Sigmoid colon (tissue), 7 donors: ENCODE results near the gene CHRM5. TPM values are rescaled to one million over a fixed set of nuclear protein-coding genes. Genes with fewer than 3 reads are reported as not detected.

Experiments used
- DNase-seq: peaks from one replicate; pipeline ENCODE4 v3.0.0-alpha.2; 2019
- H3K27ac ChIP-seq, 4 donors: fragments of 200-600 bp; sonication (generic); one replicate each; pipeline ENCODE4 v1.5.1; 2016 to 2019; ENCODE audit warnings: mild to moderate bottlenecking in 1 of 4
- H3K27me3 ChIP-seq, 3 donors: fragments of 200-600 bp; sonication (generic); one replicate each; pipeline ENCODE4 v1.5.1; 2019; ENCODE audit warnings: mild to moderate bottlenecking in 1 of 3
- H3K36me3 ChIP-seq, 4 donors: fragments of 200-600 bp; sonication (generic); one replicate each; pipeline ENCODE4 v1.5.1; 2016 to 2019
- H3K4me1 ChIP-seq, 4 donors: fragments of 200-600 bp; sonication (generic); one replicate each; pipeline ENCODE4 v1.5.1; 2017 to 2019
- H3K4me3 ChIP-seq, 4 donors: fragments of 200-600 bp; sonication (generic); one replicate each; pipeline ENCODE4 v1.5.1; 2017 to 2019; ENCODE audit warnings: mild to moderate bottlenecking in 2 of 4, moderate library complexity in 1 of 4
- H3K9me3 ChIP-seq, 4 donors: fragments of 200-600 bp in 3 of 4; sonication (generic) in 3 of 4; one replicate each; pipeline versions ENCODE4 v1.5.1 to v1.6.1; 2013 to 2019
- EP300 ChIP-seq, 4 donors: sonication (generic); formaldehyde crosslinking; IDR thresholded peaks; one replicate each; pipeline ENCODE4 v1.6.1; 2017; ENCODE audit warnings: antibody characterized with exemption in 4 of 4
- POLR2A ChIP-seq, 2 donors: fragments of 450-650 bp; IDR thresholded peaks; one replicate each; pipeline ENCODE4 v1.6.1; 2016; ENCODE audit warnings: antibody characterized with exemption in 2 of 2, mild to moderate bottlenecking in 2 of 2, moderate library complexity in 2 of 2
- POLR2AphosphoS5 ChIP-seq, 4 donors: sonication (generic); formaldehyde crosslinking; IDR thresholded peaks; one replicate each; pipeline ENCODE4 v1.6.1; 2017; ENCODE audit warnings: antibody characterized with exemption in 4 of 4
- WGBS, 2 donors: extraction: QIAGEN DNeasy Blood & Tissue Kit; methylation state at CpG; one replicate each; pipeline ENCODE4 v1.1.7; 2013; 5-methylcytosine and 5-hydroxymethylcytosine counted together
- intact Hi-C: fragments of 100-400 bp; cut with DNase I; formaldehyde crosslinking; loops from one replicate; pipeline ENCODE4 v1.15.1; 2023
- polyA plus RNA-seq, 3 donors: library from polyadenylated mRNA; stranded (reverse); fragments of 200-250 nt; gene quantifications; one replicate each; pipeline ENCODE4 v1.2.3, GENCODE V29; 2013
- total RNA-seq, 4 donors: library from RNA; depleted of rRNA; stranded (reverse); fragments of >200 nt; gene quantifications; one replicate each; pipeline ENCODE4 v1.1.0, GENCODE V29; 2016
- TF ChIP-seq, protein P1 (sequence below), 4 experiments: fragments of 450-650 bp in 3 of 4; fragments of 200-600 bp in 1 of 4; IDR thresholded peaks; one replicate each; pipeline ENCODE4 v1.5.1; 2016 to 2019; ENCODE audit warnings: antibody characterized with exemption in 4 of 4, mild to moderate bottlenecking in 3 of 4, moderate library complexity in 2 of 4
- donor health status: healthy with polysubstance abuse.
- donor health status: Bipolar disorder and iron deficiency.
- donor health status: healthy.

The CHRM5 gene
- total and polyA plus RNA-seq, 7 donors, result 0.01 TPM; not detected in 6

DNA sequence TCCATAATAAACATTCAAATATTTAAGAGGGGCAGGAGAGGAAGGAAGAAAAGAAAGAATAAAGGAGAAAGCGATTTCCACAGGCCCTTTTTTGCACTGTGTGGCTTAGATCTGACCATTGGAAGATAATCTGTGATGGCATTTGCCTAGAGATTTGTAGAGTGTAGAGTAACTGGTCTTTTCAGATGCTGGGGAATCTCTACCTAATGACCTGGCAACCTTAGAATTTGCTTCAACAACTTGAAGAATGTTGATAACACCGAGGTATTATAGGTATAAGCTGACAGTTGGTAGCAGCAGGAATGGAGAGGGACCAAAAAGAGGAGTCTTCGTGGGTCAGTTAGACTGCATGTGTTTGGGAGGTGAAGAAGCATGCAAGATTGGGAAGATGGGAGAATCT lies 91.6 kb downstream of the CHRM5 start:
- intact Hi-C loops, result loop anchor here (10.0 kb wide), 1 partner anchor 525 kb away; the partner anchor contains the start of gene GOLGA8B
- H3K4me1 ChIP-seq, result peaks cover 0 to 10% (median 3%) of the 10 kb centered on the region in 4 donors
- no peaks in the 10 kb centered on the region for H3K36me3 ChIP-seq
- no peaks in the 10 kb centered on the region for H3K9me3 ChIP-seq
- 79 to 84% methylated on average over 3 of the region's 3 CpGs for WGBS, 2 donors
- H3K27ac ChIP-seq, result no peak overlapping the region
- no peak for DNase-seq
- H3K4me3 ChIP-seq, result no peak overlapping the region
- TF ChIP-seq POLR2AphosphoS5 (IDR thresholded peaks at IDR 0.05) (no peak), POLR2A (IDR thresholded peaks at IDR 0.05) (no peak), EP300 (IDR thresholded peaks at IDR 0.05) (no peak)
- TF ChIP-seq, protein P1, sequence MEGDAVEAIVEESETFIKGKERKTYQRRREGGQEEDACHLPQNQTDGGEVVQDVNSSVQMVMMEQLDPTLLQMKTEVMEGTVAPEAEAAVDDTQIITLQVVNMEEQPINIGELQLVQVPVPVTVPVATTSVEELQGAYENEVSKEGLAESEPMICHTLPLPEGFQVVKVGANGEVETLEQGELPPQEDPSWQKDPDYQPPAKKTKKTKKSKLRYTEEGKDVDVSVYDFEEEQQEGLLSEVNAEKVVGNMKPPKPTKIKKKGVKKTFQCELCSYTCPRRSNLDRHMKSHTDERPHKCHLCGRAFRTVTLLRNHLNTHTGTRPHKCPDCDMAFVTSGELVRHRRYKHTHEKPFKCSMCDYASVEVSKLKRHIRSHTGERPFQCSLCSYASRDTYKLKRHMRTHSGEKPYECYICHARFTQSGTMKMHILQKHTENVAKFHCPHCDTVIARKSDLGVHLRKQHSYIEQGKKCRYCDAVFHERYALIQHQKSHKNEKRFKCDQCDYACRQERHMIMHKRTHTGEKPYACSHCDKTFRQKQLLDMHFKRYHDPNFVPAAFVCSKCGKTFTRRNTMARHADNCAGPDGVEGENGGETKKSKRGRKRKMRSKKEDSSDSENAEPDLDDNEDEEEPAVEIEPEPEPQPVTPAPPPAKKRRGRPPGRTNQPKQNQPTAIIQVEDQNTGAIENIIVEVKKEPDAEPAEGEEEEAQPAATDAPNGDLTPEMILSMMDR (IDR thresholded peaks at IDR 0.05), result no peak
- H3K27me3 ChIP-seq, result no peaks in the 10 kb centered on the region

DNA sequence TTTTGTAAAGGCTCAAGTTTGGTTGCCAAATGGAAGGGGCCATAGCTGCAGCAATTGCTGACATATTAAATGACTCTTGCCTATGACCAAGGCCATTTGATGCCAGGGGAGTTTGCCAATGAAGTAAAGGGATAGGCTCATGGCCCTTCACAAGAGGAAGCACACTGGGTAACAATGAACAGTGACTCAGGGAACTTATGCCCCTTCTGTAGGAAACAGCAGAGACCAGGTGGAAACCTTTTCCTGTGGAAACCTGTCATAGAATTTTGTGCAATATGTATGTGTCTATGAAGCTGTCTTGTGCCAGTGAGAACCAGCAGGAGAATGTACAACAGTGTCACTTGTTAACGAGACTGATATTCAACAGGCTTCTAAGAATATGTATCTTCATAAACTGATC lies 96.1 kb downstream of the CHRM5 start:
- Histone ChIP-seq H3K4me1 (peaks cover 0 to 6% (median 2%) of the 10 kb centered on the region in 4 donors), H3K27ac (no peak overlapping the region), H3K9me3 (no peaks in the 10 kb centered on the region), H3K36me3 (no peaks in the 10 kb centered on the region), H3K27me3 (no peaks in the 10 kb centered on the region), H3K4me3 (no peak overlapping the region)
- DNase-seq, result no peak
- WGBS, 2 donors, result 0% methylated on average over 1 of the region's 1 CpG
- TF ChIP-seq EP300 (IDR thresholded peaks at IDR 0.05) (no peak), POLR2AphosphoS5 (IDR thresholded peaks at IDR 0.05) (no peak), POLR2A (IDR thresholded peaks at IDR 0.05) (no peak)
- TF ChIP-seq, protein P1 (IDR thresholded peaks at IDR 0.05), result no peak
- intact Hi-C loops, result loop anchor here (10.0 kb wide), 1 partner anchor 520 kb away; the partner anchor contains the start of gene GOLGA8B

DNA sequence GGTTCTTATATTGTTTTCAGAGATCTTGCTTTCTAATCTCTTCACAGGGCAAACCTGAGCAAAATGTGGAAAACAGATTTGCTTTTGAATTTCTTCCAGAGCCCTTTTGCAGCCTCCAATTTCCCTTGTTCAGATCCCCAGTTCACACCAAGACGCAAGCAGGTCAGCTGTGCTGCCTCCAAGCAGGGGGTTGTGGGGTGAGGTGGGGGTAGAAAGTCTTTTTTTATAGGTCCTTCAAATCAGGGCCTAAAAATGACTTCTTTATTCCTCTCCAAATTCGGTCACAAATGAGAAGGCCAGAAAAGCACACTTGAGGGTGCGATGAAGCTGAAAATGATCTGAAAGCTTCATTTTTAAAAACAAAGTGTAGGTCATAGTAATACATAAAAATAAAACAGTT lies 97.0 kb downstream of the CHRM5 start:
- no peak overlapping the region for H3K27ac ChIP-seq
- TF ChIP-seq EP300 (IDR thresholded peaks at IDR 0.05), result no peak
- no peak for DNase-seq
- H3K36me3 ChIP-seq, result no peaks in the 10 kb centered on the region
- no peak overlapping the region for H3K4me3 ChIP-seq
- 89 to 92% methylated on average over 3 of the region's 3 CpGs for WGBS, 2 donors
- no peaks in the 10 kb centered on the region for H3K27me3 ChIP-seq
- no peaks in the 10 kb centered on the region for H3K9me3 ChIP-seq
- H3K4me1 ChIP-seq, result peaks cover 0 to 6% (median 2%) of the 10 kb centered on the region in 4 donors
- intact Hi-C loops, result loop anchor here (10.0 kb wide), 1 partner anchor 520 kb away; the partner anchor contains the start of gene GOLGA8B

DNA sequence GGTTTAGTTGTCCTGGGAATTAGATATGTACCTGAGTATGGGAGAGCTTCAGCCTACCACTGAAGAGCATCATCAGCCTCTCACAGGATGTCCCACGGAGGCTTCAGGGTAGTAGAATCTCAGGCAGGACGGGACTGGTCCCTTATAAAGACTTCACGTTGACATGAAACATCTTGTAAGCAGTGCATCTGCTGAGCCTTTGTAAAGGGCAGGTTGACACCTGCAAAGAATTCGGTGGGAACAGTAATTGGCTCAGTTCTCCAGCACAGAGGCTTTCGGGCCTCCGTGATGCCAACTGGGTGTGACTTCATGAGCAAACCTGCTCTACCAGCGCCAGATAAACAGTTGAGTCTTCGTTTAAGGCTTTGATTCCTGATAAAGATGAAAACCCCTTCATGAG lies 97.6 kb downstream of the CHRM5 start:
- intact Hi-C loops, result loop anchor here (10.0 kb wide), 1 partner anchor 519 kb away; the partner anchor contains the start of gene GOLGA8B
- DNase-seq, result no peak

DNA sequence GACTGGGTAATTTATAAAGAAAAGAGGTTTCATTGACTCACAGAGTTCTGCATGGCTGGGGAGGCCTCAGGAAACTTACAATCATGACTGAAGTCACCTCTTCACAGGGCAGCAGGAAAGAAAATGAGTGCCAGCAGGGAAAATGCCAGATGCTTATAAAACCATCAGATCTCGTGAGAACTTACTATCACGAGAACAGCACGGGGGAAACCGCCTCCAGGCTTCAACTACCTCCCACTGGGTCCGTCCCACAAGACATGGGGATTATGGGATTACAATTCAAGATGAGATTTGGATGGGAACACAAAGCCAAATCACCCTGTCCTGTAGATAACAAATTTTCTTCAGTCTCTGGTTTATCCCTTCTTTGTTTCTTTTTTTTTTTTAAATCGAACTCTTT lies 101.7 kb downstream of the CHRM5 start:
- 90 to 91% methylated on average over 6 of the region's 6 CpGs for WGBS, 2 donors
- H3K4me3 ChIP-seq, result no peak overlapping the region
- no peaks in the 10 kb centered on the region for H3K9me3 ChIP-seq
- TF ChIP-seq POLR2AphosphoS5 (IDR thresholded peaks at IDR 0.05) (no peak), EP300 (IDR thresholded peaks at IDR 0.05) (no peak), POLR2A (IDR thresholded peaks at IDR 0.05) (no peak)
- TF ChIP-seq, protein P1 (IDR thresholded peaks at IDR 0.05), result no peak
- intact Hi-C loops, result no loop called here
- no peak overlapping the region for H3K27ac ChIP-seq
- DNase-seq, result no peak
- no peaks in the 10 kb centered on the region for H3K36me3 ChIP-seq
- H3K27me3 ChIP-seq, result no peaks in the 10 kb centered on the region
- H3K4me1 ChIP-seq, result no peaks in the 10 kb centered on the region

More for the DNA sequence above, 97.6 kb downstream of the CHRM5 start:
- 88 to 92% methylated on average over 8 of the region's 8 CpGs for WGBS, 2 donors
- Histone ChIP-seq H3K9me3 (no peaks in the 10 kb centered on the region), H3K27ac (no peak overlapping the region), H3K4me1 (peaks cover 0 to 6% (median 2%) of the 10 kb centered on the region in 4 donors), H3K36me3 (no peaks in the 10 kb centered on the region), H3K4me3 (no peak overlapping the region), H3K27me3 (no peaks in the 10 kb centered on the region)
- TF ChIP-seq POLR2AphosphoS5 (IDR thresholded peaks at IDR 0.05), result no peak

DNA sequence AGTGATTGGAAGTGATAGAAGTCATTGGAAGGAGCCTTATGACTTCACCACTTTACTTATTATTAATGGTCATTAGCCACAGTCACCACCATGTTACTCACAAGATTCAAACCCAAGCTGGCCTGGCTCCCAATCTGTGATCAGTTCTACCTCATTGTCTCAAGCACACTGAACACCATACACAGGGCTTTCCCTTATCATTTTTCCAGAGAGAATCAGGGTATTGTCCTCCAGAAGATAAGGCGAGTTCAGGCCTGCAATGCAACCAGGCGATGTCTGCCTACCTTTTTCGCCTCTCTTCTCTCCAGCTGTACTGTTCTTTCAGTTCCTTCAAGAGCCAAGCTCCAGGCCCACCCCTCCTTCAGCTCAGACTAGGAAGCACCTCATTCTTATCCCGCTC lies 108.5 kb downstream of the CHRM5 start:
- no peak for DNase-seq
- WGBS, 2 donors, result 95 to 97% methylated on average over 4 of the region's 4 CpGs
- Histone ChIP-seq H3K27me3 (no peaks in the 10 kb centered on the region), H3K4me3 (no peak overlapping the region), H3K36me3 (no peaks in the 10 kb centered on the region), H3K9me3 (no peaks in the 10 kb centered on the region), H3K27ac (no peak overlapping the region), H3K4me1 (no peaks in the 10 kb centered on the region)
- intact Hi-C loops, result no loop called here
- TF ChIP-seq, protein P1 (IDR thresholded peaks at IDR 0.05), result no peak
- no peak for TF ChIP-seq POLR2AphosphoS5 (IDR thresholded peaks at IDR 0.05)
- TF ChIP-seq EP300 (IDR thresholded peaks at IDR 0.05), result no peak
- no peak for TF ChIP-seq POLR2A (IDR thresholded peaks at IDR 0.05)
